ENCODE results near the gene ADRM1.

The ADRM1 gene

GRCh38 chr20:62318400-62319345, 15.9 kb downstream of the ADRM1 start:
- DNase-seq (ENCODE audit: low read depth, low spot score) = no peak
- no peak overlapping the region for H3K4me3 ChIP-seq (ENCODE audit: low read length)

- no peak for DNase-seq (ENCODE audit: low read depth, low spot score)
- no peak overlapping the region for H3K4me3 ChIP-seq (ENCODE audit: low read length)
Observed at GRCh38 chr20:62319346-62319909, 16.6 kb downstream of the ADRM1 start.

GRCh38 chr20:62320581-62321354, 18.0 kb downstream of the ADRM1 start:
- H3K4me3 ChIP-seq (ENCODE audit: low read length) = no peak overlapping the region
- no peak for DNase-seq (ENCODE audit: low read depth, low spot score)

- DNase-seq (ENCODE audit: low read depth, low spot score) = no peak
Observed at GRCh38 chr20:62321521-62321948, 18.7 kb downstream of the ADRM1 start.

GRCh38 chr20:62321975-62322374, 19.2 kb downstream of the ADRM1 start:
- DNase-seq (ENCODE audit: low read depth, low spot score) = no peak
- H3K4me3 ChIP-seq (ENCODE audit: low read length) = no peak overlapping the region

More at GRCh38 chr20:62321521-62321948, 18.7 kb downstream of the ADRM1 start:
- no peak overlapping the region for H3K4me3 ChIP-seq (ENCODE audit: low read length)

- no peak for DNase-seq (ENCODE audit: low read depth, low spot score)
- H3K4me3 ChIP-seq (ENCODE audit: low read length) = no peak overlapping the region
Observed at GRCh38 chr20:62322492-62323041, 19.8 kb downstream of the ADRM1 start.

GRCh38 chr20:62323146-62323979, 20.6 kb downstream of the ADRM1 start:
- DNase-seq (ENCODE audit: low read depth, low spot score) = no peak
- H3K4me3 ChIP-seq (ENCODE audit: low read length) = no peak overlapping the region

- no peak overlapping the region for H3K4me3 ChIP-seq (ENCODE audit: low read length)
- no peak for DNase-seq (ENCODE audit: low read depth, low spot score)
Observed at GRCh38 chr20:62323980-62324906, 21.4 kb downstream of the ADRM1 start.

GRCh38 chr20:62325172-62325905, 22.5 kb downstream of the ADRM1 start:
- DNase-seq (ENCODE audit: low read depth, low spot score) = no peak
- no peak overlapping the region for H3K4me3 ChIP-seq (ENCODE audit: low read length)

- no peak for DNase-seq (ENCODE audit: low read depth, low spot score)
Observed at GRCh38 chr20:62326559-62326958, 23.8 kb downstream of the ADRM1 start.

GRCh38 chr20:62326959-62327725, 24.3 kb downstream of the ADRM1 start:
- no peak overlapping the region for H3K4me3 ChIP-seq (ENCODE audit: low read length)

More at GRCh38 chr20:62326559-62326958, 23.8 kb downstream of the ADRM1 start:
- H3K4me3 ChIP-seq (ENCODE audit: low read length) = no peak overlapping the region

GRCh38 chr20:62327726-62328495, 25.1 kb downstream of the ADRM1 start:
- H3K4me3 ChIP-seq (ENCODE audit: low read length) = no peak overlapping the region
- no peak for DNase-seq (ENCODE audit: low read depth, low spot score)

More at GRCh38 chr20:62326959-62327725, 24.3 kb downstream of the ADRM1 start:
- DNase-seq (ENCODE audit: low read depth, low spot score) = no peak

GRCh38 chr20:62328684-62329388, 26.0 kb downstream of the ADRM1 start:
- no peak overlapping the region for H3K4me3 ChIP-seq (ENCODE audit: low read length)
- no peak for DNase-seq (ENCODE audit: low read depth, low spot score)

- DNase-seq (ENCODE audit: low read depth, low spot score) = no peak
- no peak overlapping the region for H3K4me3 ChIP-seq (ENCODE audit: low read length)
Observed at GRCh38 chr20:62329389-62330377, 26.9 kb downstream of the ADRM1 start.
